Activated B cell treated with CpG ODN at 0.5 μM for 24 hours (primary cell): ENCODE measurements around the gene TBX5. TPM values are rescaled to one million over a fixed set of nuclear protein-coding genes. Genes with fewer than 3 reads are reported as not detected.

ENCODE experiments used
- ATAC-seq: fragments of 200-7000 bp; cut with Tn5 transposase; one replicate; pipeline ENCODE4 v1.10.0; 2021; ENCODE audit warnings: low read depth, mild to moderate bottlenecking, moderate library complexity
- CTCF ChIA-PET: fragments of 350-600 bp; sonication (Branson Sonifier 250); formaldehyde crosslinking; loops from one replicate; lab custom pipeline; 2021; ENCODE audit warnings: antibody characterized with exemption; lab: Charles Lee
- POLR2A ChIA-PET: fragments of 350-600 bp; sonication (Branson Sonifier 250); formaldehyde crosslinking; loops from one replicate; lab custom pipeline; 2021; ENCODE audit warnings: antibody characterized with exemption; lab: Charles Lee
- DNase-seq: peaks from one replicate; pipeline ENCODE4 v3.0.0; 2022
- H3K27ac Mint-ChIP-seq: one replicate; pipeline ENCODE4 v1.8.0; 2020; ENCODE audit warnings: mixed read lengths
- H3K27me3 Mint-ChIP-seq: one replicate; pipeline ENCODE4 v1.8.0; 2021; ENCODE audit warnings: mixed read lengths
- H3K36me3 Mint-ChIP-seq: one replicate; pipeline ENCODE4 v1.8.0; 2021; ENCODE audit warnings: low read depth, mixed read lengths
- H3K4me1 Mint-ChIP-seq: one replicate; pipeline ENCODE4 v1.8.0; 2021; ENCODE audit warnings: mixed read lengths
- H3K4me3 Mint-ChIP-seq: one replicate; pipeline ENCODE4 v1.8.0; 2020; ENCODE audit warnings: mild to moderate bottlenecking, mixed read lengths
- H3K9me3 Mint-ChIP-seq: one replicate; pipeline ENCODE4 v1.8.0; 2020; ENCODE audit warnings: mixed read lengths
- CTCF ChIP-seq: fragments of 200-600 bp; IDR thresholded peaks from one replicate; pipeline ENCODE4 v1.8.0; 2022; ENCODE audit warnings: antibody characterized with exemption, mild to moderate bottlenecking
- intact Hi-C: fragments of 100-400 bp; cut with micrococcal nuclease; formaldehyde crosslinking; loops from one replicate; pipeline ENCODE4 v1.15.1; 2024
- total RNA-seq: library from RNA; stranded (reverse); gene quantifications from 2 replicates; pipeline ENCODE4 v1.2.3, GENCODE V29; 2022

Gene TBX5
- total RNA-seq, 1 donor from 2014 or later, result not detected

GRCh38 chr12:114401328-114402083 is 4.4 kb downstream of the TBX5 start:
- no peak overlapping the region for H3K27ac Mint-ChIP-seq
- ATAC-seq, result no peak
- H3K9me3 Mint-ChIP-seq, result no peaks in the 10 kb centered on the region

GRCh38 chr12:114400925-114401324 is 5.0 kb downstream of the TBX5 start:
- Mint-ChIP-seq H3K4me3 (no peak overlapping the region), H3K4me1 (no peaks in the 10 kb centered on the region), H3K9me3 (no peaks in the 10 kb centered on the region), H3K27ac (no peak overlapping the region), H3K36me3 (no peaks in the 10 kb centered on the region), H3K27me3 (peaks cover 69% of the 10 kb centered on the region)
- CTCF ChIA-PET, result no interaction called here
- DNase-seq (no peak), ATAC-seq (no peak)
- no peak for TF ChIP-seq CTCF
- intact Hi-C loops, result no loop called here
- POLR2A ChIA-PET, result no interaction called here

More at GRCh38 chr12:114401328-114402083, 4.4 kb downstream of the TBX5 start:
- ChIA-PET POLR2A (no interaction called here), CTCF (no interaction called here)
- no peaks in the 10 kb centered on the region for H3K4me1 Mint-ChIP-seq
- H3K36me3 Mint-ChIP-seq, result no peaks in the 10 kb centered on the region
- H3K27me3 Mint-ChIP-seq, result peaks cover 73% of the 10 kb centered on the region
- intact Hi-C loops, result no loop called here
- TF ChIP-seq CTCF, result no peak
- no peak for DNase-seq
- no peak overlapping the region for H3K4me3 Mint-ChIP-seq

GRCh38 chr12:114400361-114400811 is 5.6 kb downstream of the TBX5 start:
- no peaks in the 10 kb centered on the region for H3K36me3 Mint-ChIP-seq
- no peak overlapping the region for H3K4me3 Mint-ChIP-seq
- TF ChIP-seq CTCF, result no peak
- ChIA-PET CTCF (no interaction called here), POLR2A (no interaction called here)
- DNase-seq (no peak), ATAC-seq (no peak)
- H3K27ac Mint-ChIP-seq, result no peak overlapping the region
- intact Hi-C loops, result no loop called here
- peaks cover 69% of the 10 kb centered on the region for H3K27me3 Mint-ChIP-seq
- H3K9me3 Mint-ChIP-seq, result no peaks in the 10 kb centered on the region
- no peaks in the 10 kb centered on the region for H3K4me1 Mint-ChIP-seq

- H3K4me1 Mint-ChIP-seq, result no peaks in the 10 kb centered on the region
- no peak overlapping the region for H3K27ac Mint-ChIP-seq
- H3K4me3 Mint-ChIP-seq, result no peak overlapping the region
- H3K27me3 Mint-ChIP-seq, result peaks cover 71% of the 10 kb centered on the region
- no peak for TF ChIP-seq CTCF
- intact Hi-C loops, result no loop called here
- H3K36me3 Mint-ChIP-seq, result no peaks in the 10 kb centered on the region
- POLR2A ChIA-PET, result no interaction called here
- CTCF ChIA-PET, result no interaction called here
- no peak for ATAC-seq
- DNase-seq, result no peak
- H3K9me3 Mint-ChIP-seq, result no peaks in the 10 kb centered on the region
These were observed 6.2 kb downstream of the TBX5 start for GRCh38 chr12:114399664-114400211.

GRCh38 chr12:114397978-114398881 is 7.7 kb downstream of the TBX5 start:
- ChIA-PET CTCF (no interaction called here), POLR2A (no interaction called here)
- TF ChIP-seq CTCF, result no peak
- DNase-seq, result no peak
- H3K4me1 Mint-ChIP-seq, result no peaks in the 10 kb centered on the region
- no peak overlapping the region for H3K27ac Mint-ChIP-seq
- H3K9me3 Mint-ChIP-seq, result no peaks in the 10 kb centered on the region
- H3K27me3 Mint-ChIP-seq, result peaks cover 72% of the 10 kb centered on the region
- no peak for ATAC-seq
- no peaks in the 10 kb centered on the region for H3K36me3 Mint-ChIP-seq
- intact Hi-C loops, result no loop called here
- H3K4me3 Mint-ChIP-seq, result no peak overlapping the region
